Neural cell (in vitro differentiated cells): ENCODE measurements around the gene ST3GAL3. TPM values are rescaled to one million over a fixed set of nuclear protein-coding genes. Genes with fewer than 3 reads are reported as not detected.

Experiments
- H2AFZ ChIP-seq: fragments of 200-600, 300-800 bp; sonication (generic), shearing (Covaris generic); 2 replicates; pipeline ENCODE4 v1.6.0; 2014; ENCODE audit warnings: low read depth, mild to moderate bottlenecking, antibody characterized with exemption, low read length, moderate library complexity
- H3F3A ChIP-seq: fragments of 200-600 bp; shearing (Covaris generic); 2 replicates; pipeline ENCODE4 v1.6.1; 2016; ENCODE audit warnings: mild to moderate bottlenecking, moderate library complexity, mixed read lengths, antibody characterized with exemption, low read length; ENCODE audit not compliant: insufficient read depth, poor library complexity, severe bottlenecking
- H3K27ac ChIP-seq: fragments of 200-600, 300-800 bp; sonication (generic), shearing (Covaris generic); 2 replicates; pipeline ENCODE4 v1.5.1; 2014; ENCODE audit warnings: mild to moderate bottlenecking, low read length, moderate library complexity
- H3K27me3 ChIP-seq: fragments of 300-800, 200-600 bp; sonication (generic), shearing (Covaris generic); 2 replicates; pipeline ENCODE4 v1.6.0; 2014; ENCODE audit warnings: mild to moderate bottlenecking, low read depth, low read length, moderate library complexity; ENCODE audit not compliant: insufficient read depth
- H3K36me3 ChIP-seq: fragments of 300-800, 200-600 bp; sonication (generic), shearing (Covaris generic); 2 replicates; pipeline ENCODE4 v1.5.1; 2014; ENCODE audit warnings: mild to moderate bottlenecking, antibody characterized with exemption, low read length, moderate library complexity; ENCODE audit not compliant: insufficient read depth
- H3K4me2 ChIP-seq: fragments of 300-800, 200-600 bp; sonication (generic), shearing (Covaris generic); 2 replicates; pipeline ENCODE4 v1.6.0; 2014; ENCODE audit warnings: mild to moderate bottlenecking, low read length
- H3K4me3 ChIP-seq: fragments of 300-800, 200-600 bp; sonication (generic), shearing (Covaris generic); 2 replicates; pipeline ENCODE4 v1.5.1; 2014; ENCODE audit warnings: mild to moderate bottlenecking, low read length, moderate library complexity
- H3K79me2 ChIP-seq: fragments of 200-600 bp; shearing (Covaris generic); replicated peaks from 2 replicates; pipeline ENCODE4 v1.6.0; 2014; ENCODE audit warnings: mild to moderate bottlenecking, low read length, moderate library complexity; ENCODE audit not compliant: insufficient read depth
- H3K9ac ChIP-seq: fragments of 300-800, 200-600 bp; sonication (generic), shearing (Covaris generic); 2 replicates; pipeline ENCODE4 v1.6.1; 2016; ENCODE audit warnings: mild to moderate bottlenecking, low read length, mixed read lengths
- H3K9me2 ChIP-seq: fragments of 200-600 bp; shearing (Covaris generic); 2 replicates; pipeline ENCODE4 v1.6.1; 2016; ENCODE audit warnings: mild to moderate bottlenecking, low read length, mixed read lengths; ENCODE audit not compliant: insufficient read depth
- H3K9me3 ChIP-seq: fragments of 200-600, 300-800 bp; sonication (generic), shearing (Covaris generic); 2 replicates; pipeline ENCODE4 v1.6.1; 2016; ENCODE audit warnings: mild to moderate bottlenecking, mixed run types, low read length, moderate library complexity, mixed read lengths
- H4K20me1 ChIP-seq: fragments of 200-600 bp; shearing (Covaris generic); 2 replicates; pipeline ENCODE4 v1.6.1; 2016; ENCODE audit warnings: mild to moderate bottlenecking, mixed run types; ENCODE audit not compliant: insufficient read depth
- CTCF ChIP-seq: fragments of 450-650 bp; IDR thresholded peaks from 2 replicates; pipeline ENCODE4 v1.5.1; 2014; ENCODE audit warnings: antibody characterized with exemption, mild to moderate bottlenecking, moderate library complexity; ENCODE audit not compliant: poor library complexity, severe bottlenecking
- EP300 ChIP-seq: fragments of 450-650 bp; conservative IDR thresholded peaks from 2 replicates; pipeline ENCODE4 v1.6.1; 2014; ENCODE audit warnings: antibody characterized with exemption, mild to moderate bottlenecking, moderate library complexity; ENCODE audit not compliant: poor library complexity, severe bottlenecking
- EZH2 ChIP-seq: fragments of 200-600, 300-800 bp; shearing (Covaris generic), sonication (generic); IDR thresholded peaks from 2 replicates; pipeline ENCODE4 v1.6.1; 2014; ENCODE audit warnings: antibody characterized with exemption, low read length, borderline replicate concordance, mild to moderate bottlenecking; ENCODE audit not compliant: insufficient read depth, poor library complexity, severe bottlenecking
- MXI1 ChIP-seq: fragments of 450-650 bp; conservative IDR thresholded peaks from 2 replicates; pipeline ENCODE4 v1.6.1; 2014; ENCODE audit warnings: antibody characterized with exemption, mild to moderate bottlenecking; ENCODE audit not compliant: poor library complexity, severe bottlenecking
- POLR2AphosphoS5 ChIP-seq: IDR thresholded peaks from 2 replicates; pipeline ENCODE4 v1.6.1; 2012
- RAD21 ChIP-seq: fragments of 450-650 bp; conservative IDR thresholded peaks from 2 replicates; pipeline ENCODE4 v1.6.1; 2014; ENCODE audit warnings: antibody characterized with exemption, mild to moderate bottlenecking, moderate library complexity
- REST ChIP-seq: IDR thresholded peaks from 2 replicates; pipeline ENCODE4 v1.6.1; 2012; ENCODE audit warnings: borderline replicate concordance
- SMC3 ChIP-seq: fragments of 450-650 bp; conservative IDR thresholded peaks from 2 replicates; pipeline ENCODE4 v1.6.1; 2014; ENCODE audit warnings: antibody characterized with exemption, mild to moderate bottlenecking, moderate library complexity; ENCODE audit not compliant: poor library complexity
- TAF1 ChIP-seq: IDR thresholded peaks from 2 replicates; pipeline ENCODE4 v1.6.1; 2012; ENCODE audit warnings: low read depth
- polyA plus RNA-seq: library from polyadenylated mRNA; depleted of rRNA; stranded (reverse); fragments of >200 nt; gene quantifications from 2 replicates; pipeline ENCODE4 v1.2.3, GENCODE V29; 2014

The ST3GAL3 gene
- polyA plus RNA-seq, 1 donor from 2014 or later, result 36.8 TPM

GRCh38 chr1:43799656-43800635, 92.6 kb downstream of the ST3GAL3 start:
- no peak overlapping the region for H3K4me2 ChIP-seq
- TF ChIP-seq SMC3, result no peak
- TF ChIP-seq EZH2, result no peak
- no peak for TF ChIP-seq RAD21
- no peak for TF ChIP-seq CTCF
- TF ChIP-seq TAF1, result no peak
- no peaks in the 10 kb centered on the region for H3K9me3 ChIP-seq
- no peak overlapping the region for H2AFZ ChIP-seq
- no peaks in the 10 kb centered on the region for H3K36me3 ChIP-seq
- no peaks in the 10 kb centered on the region for H3K9me2 ChIP-seq
- no peak overlapping the region for H3K27ac ChIP-seq
- H3F3A ChIP-seq, result no peaks in the 10 kb centered on the region
- no peak overlapping the region for H3K4me3 ChIP-seq
- H3K27me3 ChIP-seq, result no peaks in the 10 kb centered on the region
- H3K79me2 ChIP-seq, result no peaks in the 10 kb centered on the region
- H4K20me1 ChIP-seq, result no peaks in the 10 kb centered on the region
- no peak overlapping the region for H3K9ac ChIP-seq

DNA sequence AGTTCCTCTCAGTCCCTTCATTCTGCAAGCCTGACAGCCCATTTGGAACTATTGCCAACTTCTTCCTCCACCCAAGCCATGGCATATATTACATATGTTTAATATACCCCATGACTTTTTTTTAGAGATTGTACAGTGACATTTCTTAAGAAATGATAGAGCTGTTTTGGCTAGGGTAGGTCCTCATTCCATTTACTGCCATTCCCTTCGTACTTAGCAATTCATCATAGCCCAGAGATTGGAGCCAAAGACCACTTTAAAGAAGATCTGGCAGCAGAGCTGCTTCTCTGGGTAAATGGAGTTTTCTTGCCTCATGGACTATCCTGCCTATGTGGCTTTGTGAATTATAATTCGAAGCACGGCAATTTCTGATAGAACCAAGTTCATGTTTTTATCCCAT, 93.4 kb downstream of the ST3GAL3 start:
- no peaks in the 10 kb centered on the region for H3K9me3 ChIP-seq
- no peaks in the 10 kb centered on the region for H3K79me2 ChIP-seq
- no peak overlapping the region for H3K4me2 ChIP-seq
- H3K27me3 ChIP-seq, result no peaks in the 10 kb centered on the region
- H2AFZ ChIP-seq, result no peak overlapping the region
- H3K4me3 ChIP-seq, result no peak overlapping the region
- no peak overlapping the region for H3K27ac ChIP-seq
- H3F3A ChIP-seq, result no peaks in the 10 kb centered on the region
- TF ChIP-seq CTCF (no peak), RAD21 (no peak), REST (no peak), EP300 (no peak), MXI1 (no peak), POLR2AphosphoS5 (no peak)
- H3K9me2 ChIP-seq, result no peaks in the 10 kb centered on the region
- H3K36me3 ChIP-seq, result no peaks in the 10 kb centered on the region
- no peak overlapping the region for H3K9ac ChIP-seq
- H4K20me1 ChIP-seq, result no peaks in the 10 kb centered on the region
